ENCODE measurements around the gene SLC36A4. TPM values are rescaled to one million over a fixed set of nuclear protein-coding genes. Genes with fewer than 3 reads are reported as not detected.

Gene SLC36A4
- total RNA-seq, 4 donors from 2014 or later, result 4.8 to 15.3 (median 6.2) TPM

GRCh38 chr11:93236741-93237675, 39.2 kb upstream of the SLC36A4 start:
- H3K4me3 ChIP-seq (ENCODE audit: low read depth, poor library complexity, severe bottlenecking), result no peak overlapping the region
- intact Hi-C loops (cut with DNase I; ENCODE audit: low total_unique reads), result loop anchor here (5.0 kb wide), 1 partner anchor 310 kb away; no protein-coding TSS in a partner anchor
- no peak for TF ChIP-seq CTCF (IDR thresholded peaks at IDR 0.05)
- WGBS, 2 donors, result 48 to 49% methylated on average over 10 of the region's 10 CpGs
- no peak for DNase-seq (ENCODE audit: low spot score in 2 of 2)

- no peak overlapping the region for H3K4me3 ChIP-seq (ENCODE audit: low read depth, poor library complexity, severe bottlenecking)
- 21 to 28% methylated on average over 4 of the region's 4 CpGs for WGBS, 2 donors
- intact Hi-C loops (cut with DNase I; ENCODE audit: low total_unique reads), result loop anchor here (5.0 kb wide), 2 partner anchors 313 to 418 kb away; no protein-coding TSS in a partner anchor
- peak; percentile 73 to 93 for DNase-seq (ENCODE audit: low spot score in 2 of 2)
- TF ChIP-seq CTCF (IDR thresholded peaks at IDR 0.05) (peak in 1 of 3 donors; percentile 63), POLR2A (IDR thresholded peaks at IDR 0.05) (no peak)
Observed at GRCh38 chr11:93234602-93235207, 36.9 kb upstream of the SLC36A4 start.

GRCh38 chr11:93229876-93230275, 32.1 kb upstream of the SLC36A4 start:
- H3K4me3 ChIP-seq (ENCODE audit: low read depth, poor library complexity, severe bottlenecking), result no peak overlapping the region
- no peak for TF ChIP-seq CTCF (IDR thresholded peaks at IDR 0.05)
- TF ChIP-seq POLR2A (IDR thresholded peaks at IDR 0.05), result no peak
- intact Hi-C loops (cut with DNase I; ENCODE audit: low total_unique reads), result loop anchor here (5.0 kb wide), 1 partner anchor 422 kb away; no protein-coding TSS in a partner anchor
- WGBS, 2 donors, result 79 to 98% methylated on average over 1 of the region's 1 CpG
- DNase-seq (ENCODE audit: low spot score in 2 of 2), result no peak

- TF ChIP-seq CTCF (IDR thresholded peaks at IDR 0.05) (no peak), POLR2A (IDR thresholded peaks at IDR 0.05) (no peak)
- 7 to 10% methylated on average over 2 of the region's 2 CpGs for WGBS, 2 donors
- intact Hi-C loops (cut with DNase I; ENCODE audit: low total_unique reads), result no loop called here
- no peak overlapping the region for H3K4me3 ChIP-seq (ENCODE audit: low read depth, poor library complexity, severe bottlenecking)
- DNase-seq (ENCODE audit: low spot score in 2 of 2), result no peak
Observed at GRCh38 chr11:93225662-93226061, 27.9 kb upstream of the SLC36A4 start.

GRCh38 chr11:93221539-93221938, 23.7 kb upstream of the SLC36A4 start:
- intact Hi-C loops (cut with DNase I; ENCODE audit: low total_unique reads), result no loop called here
- DNase-seq (ENCODE audit: low spot score in 2 of 2), result no peak
- no peak for TF ChIP-seq POLR2A (IDR thresholded peaks at IDR 0.05)
- TF ChIP-seq CTCF (IDR thresholded peaks at IDR 0.05), result no peak
- 49 to 68% methylated on average over 4 of the region's 4 CpGs for WGBS, 2 donors
- no peak overlapping the region for H3K4me3 ChIP-seq (ENCODE audit: low read depth, poor library complexity, severe bottlenecking)

Data from lower leg skin (tissue), 4 donors.